Common myeloid progenitor, CD34-positive (primary cell): Measurements from ENCODE around the gene HSD11B2.

Source experiments
- CTCF ChIA-PET: fragments of 350-600 bp; sonication (Branson Sonifier 250); formaldehyde crosslinking; loops from one replicate; lab custom pipeline; 2021; ENCODE audit warnings: antibody characterized with exemption; lab: Charles Lee
- POLR2A ChIA-PET: fragments of 350-600 bp; sonication (Branson Sonifier 250); formaldehyde crosslinking; loops from one replicate; lab custom pipeline; 2021; ENCODE audit warnings: antibody characterized with exemption; lab: Charles Lee
- DNase-seq, 3 donors: peaks; one replicate each; pipeline versions ENCODE4 v3.0.0 to v3.0.0-alpha.2; 2013
- H3K27ac ChIP-seq, 2 experiments: 1 replicate in 1 of 2; 2 replicates in 1 of 2; pipeline ENCODE4 v1.7.0; 2013; ENCODE audit warnings: inconsistent platforms in 2 of 2, low read length in 2 of 2, mild to moderate bottlenecking in 2 of 2, low read depth in 1 of 2, moderate library complexity in 1 of 2; ENCODE audit not compliant: severe bottlenecking in 2 of 2, insufficient read depth in 1 of 2, poor library complexity in 1 of 2
- H3K27me3 ChIP-seq, 5 experiments: replicated peaks in 2 of 5; 1 replicate in 3 of 5; 2 replicates in 2 of 5; pipeline versions ENCODE4 v1.6.1 to v1.7.0; 2013; ENCODE audit warnings: low read length in 4 of 5, mild to moderate bottlenecking in 2 of 5, moderate library complexity in 2 of 5, inconsistent platforms in 1 of 5; ENCODE audit not compliant: insufficient read depth in 5 of 5, control insufficient read depth in 4 of 5
- H3K36me3 ChIP-seq, 4 experiments: 1 replicate in 2 of 4; 2 replicates in 2 of 4; pipeline versions ENCODE4 v1.6.1 to v1.7.0; 2013; ENCODE audit warnings: low read length in 3 of 4, control low read depth in 1 of 4, mild to moderate bottlenecking in 1 of 4; ENCODE audit not compliant: control insufficient read depth in 4 of 4, insufficient read depth in 4 of 4
- H3K4me1 ChIP-seq, 4 experiments: 1 replicate in 3 of 4; 2 replicates in 1 of 4; pipeline versions ENCODE4 v1.6.1 to v1.7.1; 2013; ENCODE audit warnings: low read length in 3 of 4, mild to moderate bottlenecking in 3 of 4, control low read depth in 1 of 4, inconsistent platforms in 1 of 4, moderate library complexity in 1 of 4; ENCODE audit not compliant: control insufficient read depth in 4 of 4, insufficient read depth in 4 of 4; ENCODE audit errors: control extremely low read depth in 1 of 4
- H3K4me3 ChIP-seq, 7 experiments: 1 replicate in 4 of 7; 2 replicates in 3 of 7; pipeline versions ENCODE4 v1.5.1 to v1.7.0; 2013; ENCODE audit warnings: mild to moderate bottlenecking in 7 of 7, low read length in 6 of 7, moderate library complexity in 6 of 7, inconsistent platforms in 2 of 7, low read depth in 2 of 7, control low read depth in 1 of 7; ENCODE audit not compliant: insufficient read depth in 4 of 7, control insufficient read depth in 1 of 7; ENCODE audit errors: extremely low read depth in 1 of 7
- H3K9me3 ChIP-seq, 5 experiments: 1 replicate in 4 of 5; 2 replicates in 1 of 5; pipeline versions ENCODE4 v1.6.1 to v1.7.1; 2013; ENCODE audit warnings: low read length in 4 of 5, mild to moderate bottlenecking in 2 of 5, inconsistent platforms in 1 of 5, low read depth in 1 of 5, moderate library complexity in 1 of 5; ENCODE audit not compliant: control insufficient read depth in 4 of 5, insufficient read depth in 2 of 5; ENCODE audit errors: control extremely low read depth in 1 of 5
- WGBS: methylation state at CpG from one replicate; pipeline ENCODE4 v1.1.5; 2013; ENCODE audit not compliant: insufficient coverage; 5-methylcytosine and 5-hydroxymethylcytosine counted together

HSD11B2 gene

GRCh38 chr16:67423015-67423414 lies 7.9 kb upstream of the HSD11B2 start:
- WGBS = 98% methylated on average over 4 of the region's 5 CpGs
- ChIA-PET POLR2A (no interaction called here), CTCF (interaction anchor here (1.9 to 10.0 kb wide), 2 partner anchors 12 to 41 kb away, joined by 4 to 149 read pairs; no protein-coding TSS in a partner anchor)
- Histone ChIP-seq H3K36me3 (no peaks in the 10 kb centered on the region), H3K27ac (no peak overlapping the region), H3K4me1 (no peaks in the 10 kb centered on the region), H3K9me3 (no peaks in the 10 kb centered on the region), H3K4me3 (no peak overlapping the region), H3K27me3 (peaks cover 2 to 21% (median 13%) of the 10 kb centered on the region in 5 experiments)
- no peak for DNase-seq

GRCh38 chr16:67423611-67424260 lies 7.2 kb upstream of the HSD11B2 start:
- H3K27me3 ChIP-seq = peaks cover 2 to 27% (median 13%) of the 10 kb centered on the region in 5 experiments
- POLR2A ChIA-PET = no interaction called here
- H3K4me1 ChIP-seq = no peaks in the 10 kb centered on the region
- 69% methylated on average over 4 of the region's 9 CpGs for WGBS
- CTCF ChIA-PET = interaction anchor here (1.9 to 10.0 kb wide), 5 partner anchors 12 to 40 kb away, joined by 4 to 149 read pairs (median 22); no protein-coding TSS in a partner anchor
- H3K36me3 ChIP-seq = no peaks in the 10 kb centered on the region
- no peak overlapping the region for H3K4me3 ChIP-seq
- no peak overlapping the region for H3K27ac ChIP-seq
- no peak for DNase-seq
- no peaks in the 10 kb centered on the region for H3K9me3 ChIP-seq

GRCh38 chr16:67424261-67424615 lies 6.7 kb upstream of the HSD11B2 start:
- peaks cover 2 to 32% (median 18%) of the 10 kb centered on the region in 5 experiments for H3K27me3 ChIP-seq
- DNase-seq = no peak
- POLR2A ChIA-PET = no interaction called here
- no peak overlapping the region for H3K27ac ChIP-seq
- no peaks in the 10 kb centered on the region for H3K36me3 ChIP-seq
- no peaks in the 10 kb centered on the region for H3K9me3 ChIP-seq
- H3K4me1 ChIP-seq = no peaks in the 10 kb centered on the region
- CTCF ChIA-PET = interaction anchor here (1.9 to 10.0 kb wide), 6 partner anchors 9 to 39 kb away, joined by 4 to 149 read pairs (median 28); partner anchors contain the start of gene ZDHHC1
- 73% methylated on average over 5 of the region's 5 CpGs for WGBS
- H3K4me3 ChIP-seq = no peak overlapping the region

- 85% methylated on average over 4 of the region's 6 CpGs for WGBS
- DNase-seq = no peak
Observed at GRCh38 chr16:67425061-67425460, 5.9 kb upstream of the HSD11B2 start.

GRCh38 chr16:67425580-67425979 lies 5.3 kb upstream of the HSD11B2 start:
- peaks cover 0 to 5% (median 4%) of the 10 kb centered on the region in 4 experiments for H3K4me1 ChIP-seq
- no peak overlapping the region for H3K4me3 ChIP-seq
- H3K36me3 ChIP-seq = no peaks in the 10 kb centered on the region
- peaks cover 2 to 46% (median 25%) of the 10 kb centered on the region in 5 experiments for H3K27me3 ChIP-seq
- no peaks in the 10 kb centered on the region for H3K9me3 ChIP-seq
- DNase-seq = no peak
- H3K27ac ChIP-seq = no peak overlapping the region
- ChIA-PET CTCF (interaction anchor here (0.9 to 10.0 kb wide), 10 partner anchors 10 to 38 kb away, joined by 3 to 149 read pairs (median 4); partner anchors contain the start of gene ZDHHC1), POLR2A (no interaction called here)
- WGBS = 92% methylated on average over 3 of the region's 4 CpGs

More at GRCh38 chr16:67425061-67425460, 5.9 kb upstream of the HSD11B2 start:
- no peaks in the 10 kb centered on the region for H3K9me3 ChIP-seq
- H3K36me3 ChIP-seq = no peaks in the 10 kb centered on the region
- CTCF ChIA-PET = interaction anchor here (0.9 to 10.0 kb wide), 9 partner anchors 10 to 39 kb away, joined by 3 to 149 read pairs (median 6); partner anchors contain the start of gene ZDHHC1
- H3K27ac ChIP-seq = no peak overlapping the region
- H3K4me3 ChIP-seq = no peak overlapping the region
- H3K4me1 ChIP-seq = peaks cover 0 to under 1% (median 0%) of the 10 kb centered on the region in 4 experiments
- POLR2A ChIA-PET = no interaction called here
- peaks cover 2 to 41% (median 25%) of the 10 kb centered on the region in 5 experiments for H3K27me3 ChIP-seq

GRCh38 chr16:67426022-67426421 lies 4.9 kb upstream of the HSD11B2 start:
- H3K27ac ChIP-seq = no peak overlapping the region
- ChIA-PET POLR2A (no interaction called here), CTCF (interaction anchor here (0.9 to 10.0 kb wide), 10 partner anchors 11 to 38 kb away, joined by 3 to 149 read pairs (median 4); partner anchors contain the start of gene ZDHHC1)
- peaks cover 2 to 47% (median 25%) of the 10 kb centered on the region in 5 experiments for H3K27me3 ChIP-seq
- H3K4me3 ChIP-seq = no peak overlapping the region
- peaks cover 0 to 7% (median 6%) of the 10 kb centered on the region in 4 experiments for H3K4me1 ChIP-seq
- WGBS = 93% methylated on average over 4 of the region's 7 CpGs
- no peak for DNase-seq
- no peaks in the 10 kb centered on the region for H3K9me3 ChIP-seq
- no peaks in the 10 kb centered on the region for H3K36me3 ChIP-seq

- Histone ChIP-seq H3K4me1 (peaks cover 0 to 16% (median 13%) of the 10 kb centered on the region in 4 experiments), H3K4me3 (no peak overlapping the region), H3K36me3 (no peaks in the 10 kb centered on the region), H3K27me3 (peaks cover 2 to 55% (median 29%) of the 10 kb centered on the region in 5 experiments), H3K9me3 (no peaks in the 10 kb centered on the region), H3K27ac (no peak overlapping the region)
- POLR2A ChIA-PET = interaction anchor here (0.6 kb wide), 1 partner anchor 120 kb away, joined by 5 read pairs; no protein-coding TSS in a partner anchor
- WGBS = 96% methylated on average over 7 of the region's 7 CpGs
- DNase-seq = no peak
- CTCF ChIA-PET = interaction anchor here (0.9 to 10.0 kb wide), 9 partner anchors 10 to 37 kb away, joined by 3 to 149 read pairs (median 4); partner anchors contain the start of gene ZDHHC1
Observed at GRCh38 chr16:67426950-67427349, 4.0 kb upstream of the HSD11B2 start.
